ENCODE results near the gene IRAK3. TPM values are rescaled to one million over a fixed set of nuclear protein-coding genes. Genes with fewer than 3 reads are reported as not detected.
A peak's percentile ranks its signal among the peaks of the same experiment; 100 is the strongest.

IRAK3 gene
- total RNA-seq, 4 donors from 2014 or later = 5.6 to 13.8 (median 6.7) TPM

DNA sequence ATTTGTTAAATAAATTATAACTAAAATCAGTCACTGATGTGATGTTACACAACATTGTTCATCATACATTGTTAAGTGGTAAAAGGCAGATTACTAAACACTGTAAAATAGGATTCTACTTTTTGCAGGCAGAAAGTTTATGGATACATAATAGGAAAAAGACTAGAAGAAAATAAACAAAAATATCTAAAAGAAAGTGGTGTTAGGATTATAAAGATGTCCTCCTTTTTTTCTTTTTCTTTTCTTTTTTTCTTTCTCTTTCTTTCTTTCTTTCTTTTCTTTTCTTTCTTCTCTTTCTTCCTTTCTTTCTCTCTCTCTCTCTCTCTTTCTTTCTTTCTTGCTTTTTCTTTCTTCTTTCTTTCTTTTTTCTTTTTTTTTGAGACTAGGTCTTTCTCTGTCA, 73.7 kb downstream of the IRAK3 start:
- in situ Hi-C loops (cut with MboI; ENCODE audit: low pct_ligation_motif_present in 1 of 4, low pct_unique_long_range_greater_than_20kb in 1 of 4, low sequenced_read_pairs in 3 of 4) = loop anchor here in 3 of 4 donors (25.0 kb wide), 2 partner anchors 425 to 600 kb away; partner anchors contain the start of gene GRIP1 (in 2 of the 3)
- no peaks in the 10 kb centered on the region for H3K9me3 ChIP-seq
- H3K4me1 ChIP-seq = no peaks in the 10 kb centered on the region
- H3K27ac ChIP-seq = no peak overlapping the region
- no peaks in the 10 kb centered on the region for H3K27me3 ChIP-seq
- DNase-seq = no peak
- TF ChIP-seq, protein P1, sequence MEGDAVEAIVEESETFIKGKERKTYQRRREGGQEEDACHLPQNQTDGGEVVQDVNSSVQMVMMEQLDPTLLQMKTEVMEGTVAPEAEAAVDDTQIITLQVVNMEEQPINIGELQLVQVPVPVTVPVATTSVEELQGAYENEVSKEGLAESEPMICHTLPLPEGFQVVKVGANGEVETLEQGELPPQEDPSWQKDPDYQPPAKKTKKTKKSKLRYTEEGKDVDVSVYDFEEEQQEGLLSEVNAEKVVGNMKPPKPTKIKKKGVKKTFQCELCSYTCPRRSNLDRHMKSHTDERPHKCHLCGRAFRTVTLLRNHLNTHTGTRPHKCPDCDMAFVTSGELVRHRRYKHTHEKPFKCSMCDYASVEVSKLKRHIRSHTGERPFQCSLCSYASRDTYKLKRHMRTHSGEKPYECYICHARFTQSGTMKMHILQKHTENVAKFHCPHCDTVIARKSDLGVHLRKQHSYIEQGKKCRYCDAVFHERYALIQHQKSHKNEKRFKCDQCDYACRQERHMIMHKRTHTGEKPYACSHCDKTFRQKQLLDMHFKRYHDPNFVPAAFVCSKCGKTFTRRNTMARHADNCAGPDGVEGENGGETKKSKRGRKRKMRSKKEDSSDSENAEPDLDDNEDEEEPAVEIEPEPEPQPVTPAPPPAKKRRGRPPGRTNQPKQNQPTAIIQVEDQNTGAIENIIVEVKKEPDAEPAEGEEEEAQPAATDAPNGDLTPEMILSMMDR (IDR thresholded peaks at IDR 0.05) = no peak
- no peak for TF ChIP-seq POLR2AphosphoS5 (IDR thresholded peaks at IDR 0.05)
- TF ChIP-seq EP300 (IDR thresholded peaks at IDR 0.05; ENCODE audit: low read depth) = no peak
- no peak for TF ChIP-seq POLR2A (IDR thresholded peaks at IDR 0.05)
- no peak overlapping the region for H3K4me3 ChIP-seq
- no peaks in the 10 kb centered on the region for H3K36me3 ChIP-seq
- intact Hi-C loops (cut with DNase I; ENCODE audit: low total_unique reads) = no loop called here

DNA sequence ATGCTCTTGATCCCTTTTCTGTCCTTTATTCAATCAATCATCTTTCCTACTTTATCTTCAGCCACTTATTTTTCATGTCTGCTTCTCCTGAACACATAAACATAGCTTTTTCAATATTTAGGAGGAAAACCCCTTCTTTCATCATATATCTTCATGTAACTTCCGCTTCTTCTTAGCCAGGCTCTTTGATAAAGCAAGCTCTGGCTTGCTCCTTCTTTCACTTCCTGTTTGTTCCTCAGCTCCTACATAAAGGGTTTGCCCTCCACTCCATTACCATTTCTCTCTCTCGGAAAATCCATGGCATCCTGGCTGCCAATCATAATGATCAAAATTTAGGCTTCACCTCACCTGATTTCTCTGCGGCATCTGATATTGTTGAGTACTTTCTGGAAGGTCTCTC, 79.5 kb downstream of the IRAK3 start:
- intact Hi-C loops (cut with DNase I; ENCODE audit: low total_unique reads) = no loop called here
- no peak for DNase-seq
- in situ Hi-C loops (cut with MboI; ENCODE audit: low pct_ligation_motif_present in 1 of 4, low pct_unique_long_range_greater_than_20kb in 1 of 4, low sequenced_read_pairs in 3 of 4) = loop anchor here in 3 of 4 donors (25.0 kb wide), 2 partner anchors 419 to 594 kb away; partner anchors contain the start of gene GRIP1 (in 2 of the 3)
- H3K36me3 ChIP-seq = no peaks in the 10 kb centered on the region
- no peaks in the 10 kb centered on the region for H3K4me1 ChIP-seq
- WGBS, 2 donors (ENCODE audit: low coverage in 1 of 2) = 64 to 70% methylated on average over 3 of the region's 3 CpGs
- H3K27me3 ChIP-seq = no peaks in the 10 kb centered on the region
- TF ChIP-seq, protein P1 (IDR thresholded peaks at IDR 0.05) = no peak
- TF ChIP-seq POLR2AphosphoS5 (IDR thresholded peaks at IDR 0.05) (no peak), EP300 (IDR thresholded peaks at IDR 0.05; ENCODE audit: low read depth) (no peak), POLR2A (IDR thresholded peaks at IDR 0.05) (no peak)
- no peak overlapping the region for H3K27ac ChIP-seq
- no peak overlapping the region for H3K4me3 ChIP-seq
- H3K9me3 ChIP-seq = no peaks in the 10 kb centered on the region

DNA sequence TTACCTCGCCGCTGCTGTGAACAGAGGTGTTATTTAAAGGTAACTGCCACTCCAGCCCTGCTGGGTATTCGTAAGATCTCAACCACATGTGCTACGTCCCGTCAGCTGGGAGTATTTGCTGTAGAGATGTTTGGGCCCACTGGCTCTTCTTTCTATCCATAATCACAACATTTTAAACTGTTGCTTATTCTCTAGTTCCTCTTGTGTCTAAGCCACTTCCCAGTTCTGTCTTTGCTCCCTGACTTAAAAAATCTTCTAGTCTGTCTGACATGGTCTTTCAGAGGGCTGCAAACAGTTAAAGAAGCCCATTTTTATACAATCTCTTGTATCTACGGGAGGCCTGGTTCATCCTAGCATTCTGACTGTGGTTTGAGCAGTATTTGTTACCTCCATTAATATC, 80.1 kb downstream of the IRAK3 start:
- 76% methylated on average over 6 of the region's 6 CpGs for WGBS, 2 donors (ENCODE audit: low coverage in 1 of 2)
- Histone ChIP-seq H3K9me3 (no peaks in the 10 kb centered on the region), H3K4me1 (no peaks in the 10 kb centered on the region), H3K27ac (no peak overlapping the region), H3K27me3 (no peaks in the 10 kb centered on the region), H3K36me3 (no peaks in the 10 kb centered on the region), H3K4me3 (no peak overlapping the region)
- TF ChIP-seq POLR2AphosphoS5 (IDR thresholded peaks at IDR 0.05) (no peak), POLR2A (IDR thresholded peaks at IDR 0.05) (no peak), EP300 (IDR thresholded peaks at IDR 0.05; ENCODE audit: low read depth) (no peak)
- TF ChIP-seq, protein P1 (IDR thresholded peaks at IDR 0.05) = no peak
- intact Hi-C loops (cut with DNase I; ENCODE audit: low total_unique reads) (no loop called here), in situ Hi-C loops (cut with MboI; ENCODE audit: low pct_ligation_motif_present in 1 of 4, low pct_unique_long_range_greater_than_20kb in 1 of 4, low sequenced_read_pairs in 3 of 4) (loop anchor here in 3 of 4 donors (25.0 kb wide), 2 partner anchors 418 to 593 kb away; partner anchors contain the start of gene GRIP1 (in 2 of the 3))
- no peak for DNase-seq

DNA sequence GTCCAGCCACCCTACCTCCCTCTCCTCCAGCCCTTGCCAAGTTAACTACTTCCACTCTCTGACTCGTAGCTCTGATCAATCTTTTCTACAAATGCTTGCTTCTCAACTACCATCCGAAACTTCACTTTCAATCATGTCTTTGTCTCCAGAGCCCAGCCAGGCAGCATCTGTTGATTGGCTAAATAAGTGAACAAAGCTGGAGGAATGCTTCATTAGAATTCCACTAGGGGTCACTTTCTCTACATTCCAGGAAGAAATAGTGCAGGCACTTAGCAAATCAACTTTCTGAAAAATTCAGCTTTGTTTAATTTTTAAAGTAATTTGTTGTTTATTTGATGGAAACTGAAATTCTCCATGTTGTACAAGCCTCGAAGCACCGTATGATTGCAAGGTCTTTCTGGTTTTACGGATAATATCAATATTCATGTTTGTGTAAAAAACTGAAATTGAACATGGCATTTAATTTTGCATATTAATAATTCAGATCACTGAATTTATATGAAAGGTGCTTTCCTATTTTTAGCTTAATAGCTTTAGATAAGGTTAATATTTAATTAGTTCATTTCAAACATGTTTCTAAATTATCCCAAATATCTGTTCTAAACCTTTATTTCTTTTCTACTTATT, 80.9 kb downstream of the IRAK3 start:
- H3K4me1 ChIP-seq = no peaks in the 10 kb centered on the region
- TF ChIP-seq, protein P1 (IDR thresholded peaks at IDR 0.05) = peak; percentile 52 to 66 (median 60)
- TF ChIP-seq EP300 (IDR thresholded peaks at IDR 0.05; ENCODE audit: low read depth) = no peak
- no peak overlapping the region for H3K4me3 ChIP-seq
- H3K27ac ChIP-seq = no peak overlapping the region
- no peaks in the 10 kb centered on the region for H3K36me3 ChIP-seq
- 60 to 62% methylated on average over 5 of the region's 5 CpGs for WGBS, 2 donors (ENCODE audit: low coverage in 1 of 2)
- H3K27me3 ChIP-seq = no peaks in the 10 kb centered on the region
- DNase-seq = no peak
- intact Hi-C loops (cut with DNase I; ENCODE audit: low total_unique reads) = no loop called here
- no peaks in the 10 kb centered on the region for H3K9me3 ChIP-seq
- in situ Hi-C loops (cut with MboI; ENCODE audit: low pct_ligation_motif_present in 1 of 4, low pct_unique_long_range_greater_than_20kb in 1 of 4, low sequenced_read_pairs in 3 of 4) = loop anchor here in 3 of 4 donors (10.0 to 25.0 kb wide), 5 partner anchors 135 to 592 kb away; partner anchors contain the start of gene GRIP1 (in 2 of the 3)
